ENCODE results near the gene PCDHA10. TPM values are rescaled to one million over a fixed set of nuclear protein-coding genes. Genes with fewer than 3 reads are reported as not detected.

Gene PCDHA10, protein sequence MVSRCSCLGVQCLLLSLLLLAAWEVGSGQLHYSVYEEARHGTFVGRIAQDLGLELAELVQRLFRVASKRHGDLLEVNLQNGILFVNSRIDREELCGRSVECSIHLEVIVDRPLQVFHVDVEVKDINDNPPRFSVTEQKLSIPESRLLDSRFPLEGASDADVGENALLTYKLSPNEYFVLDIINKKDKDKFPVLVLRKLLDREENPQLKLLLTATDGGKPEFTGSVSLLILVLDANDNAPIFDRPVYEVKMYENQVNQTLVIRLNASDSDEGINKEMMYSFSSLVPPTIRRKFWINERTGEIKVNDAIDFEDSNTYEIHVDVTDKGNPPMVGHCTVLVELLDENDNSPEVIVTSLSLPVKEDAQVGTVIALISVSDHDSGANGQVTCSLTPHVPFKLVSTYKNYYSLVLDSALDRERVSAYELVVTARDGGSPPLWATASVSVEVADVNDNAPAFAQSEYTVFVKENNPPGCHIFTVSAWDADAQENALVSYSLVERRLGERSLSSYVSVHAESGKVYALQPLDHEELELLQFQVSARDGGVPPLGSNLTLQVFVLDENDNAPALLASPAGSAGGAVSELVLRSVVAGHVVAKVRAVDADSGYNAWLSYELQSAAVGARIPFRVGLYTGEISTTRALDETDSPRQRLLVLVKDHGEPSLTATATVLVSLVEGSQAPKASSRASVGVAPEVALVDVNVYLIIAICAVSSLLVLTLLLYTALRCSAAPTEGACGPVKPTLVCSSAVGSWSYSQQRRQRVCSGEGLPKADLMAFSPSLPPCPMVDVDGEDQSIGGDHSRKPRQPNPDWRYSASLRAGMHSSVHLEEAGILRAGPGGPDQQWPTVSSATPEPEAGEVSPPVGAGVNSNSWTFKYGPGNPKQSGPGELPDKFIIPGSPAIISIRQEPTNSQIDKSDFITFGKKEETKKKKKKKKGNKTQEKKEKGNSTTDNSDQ
- under 0.01 and 0.26 TPM in 2 replicates for total RNA-seq

DNA sequence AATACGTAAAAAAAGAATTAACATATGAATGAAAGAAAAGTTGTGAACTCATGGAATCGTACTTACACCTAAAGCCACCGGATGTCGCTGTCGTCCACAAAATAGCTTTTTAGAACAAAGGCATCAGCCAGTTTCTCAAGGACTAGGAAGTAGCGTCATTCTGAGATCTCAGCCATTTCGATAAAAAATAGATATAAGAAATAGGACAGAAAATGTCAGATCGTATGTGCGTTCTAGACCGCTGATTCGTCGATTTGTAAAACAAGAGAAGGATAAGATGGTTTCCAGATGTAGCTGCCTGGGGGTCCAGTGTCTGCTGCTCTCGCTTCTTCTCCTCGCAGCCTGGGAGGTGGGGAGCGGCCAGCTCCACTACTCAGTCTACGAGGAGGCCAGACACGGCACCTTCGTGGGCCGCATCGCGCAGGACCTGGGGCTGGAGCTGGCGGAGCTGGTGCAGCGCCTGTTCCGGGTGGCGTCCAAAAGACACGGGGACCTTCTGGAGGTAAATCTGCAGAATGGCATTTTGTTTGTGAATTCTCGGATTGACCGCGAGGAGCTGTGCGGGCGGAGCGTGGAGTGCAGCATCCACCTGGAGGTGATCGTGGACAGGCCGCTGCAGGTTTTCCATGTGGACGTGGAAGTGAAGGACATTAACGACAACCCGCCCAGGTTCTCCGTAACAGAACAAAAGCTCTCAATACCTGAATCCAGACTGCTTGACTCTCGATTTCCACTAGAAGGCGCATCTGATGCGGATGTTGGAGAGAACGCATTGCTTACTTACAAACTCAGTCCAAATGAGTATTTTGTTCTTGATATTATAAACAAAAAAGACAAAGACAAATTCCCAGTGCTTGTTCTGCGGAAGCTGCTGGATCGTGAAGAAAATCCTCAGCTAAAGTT lies at the start of gene PCDHA10:
Gene PCDHA10, plus strand, starts transcription at position 126 of the 903 bp plus-strand sequence. Its CDS starts 152 bp downstream, at position 278.

DNA sequence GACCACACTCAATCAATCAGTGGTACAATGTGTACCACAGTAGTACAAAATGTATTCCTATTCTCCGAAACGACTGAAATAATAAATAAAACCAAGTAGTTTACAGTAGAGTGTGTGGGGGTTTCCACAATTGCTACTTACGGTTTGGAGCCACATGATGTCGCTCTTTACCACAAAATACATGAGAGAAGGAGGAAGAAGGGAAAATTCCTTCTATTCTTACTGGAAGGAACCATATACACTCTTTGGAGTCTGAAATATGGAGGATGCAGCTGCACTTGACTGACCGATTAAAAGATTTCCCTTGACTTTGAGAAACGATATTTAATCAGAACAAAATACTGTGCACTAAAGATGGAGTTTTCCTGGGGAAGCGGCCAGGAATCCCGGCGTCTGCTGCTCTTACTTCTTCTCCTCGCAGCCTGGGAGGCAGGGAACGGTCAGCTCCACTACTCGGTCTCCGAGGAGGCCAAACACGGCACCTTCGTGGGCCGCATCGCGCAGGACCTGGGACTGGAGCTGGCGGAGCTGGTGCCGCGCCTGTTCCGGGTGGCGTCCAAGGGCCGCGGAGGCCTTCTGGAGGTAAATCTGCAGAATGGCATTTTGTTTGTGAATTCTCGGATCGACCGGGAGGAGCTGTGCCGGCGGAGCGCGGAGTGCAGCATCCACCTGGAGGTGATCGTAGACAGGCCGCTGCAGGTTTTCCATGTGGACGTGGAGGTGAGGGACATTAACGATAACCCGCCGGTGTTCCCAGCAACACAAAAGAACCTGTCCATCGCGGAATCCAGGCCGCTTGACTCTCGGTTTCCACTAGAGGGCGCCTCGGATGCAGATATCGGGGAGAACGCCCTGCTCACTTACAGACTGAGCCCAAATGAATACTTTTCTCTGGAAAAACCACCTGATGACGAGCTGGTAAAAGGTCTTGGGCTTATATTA lies 48.6 kb upstream of the PCDHA10 start, which contains the start of gene PCDHA4:
Gene PCDHA4, plus strand, starts transcription at position 235 of the 942 bp plus-strand sequence.

DNA sequence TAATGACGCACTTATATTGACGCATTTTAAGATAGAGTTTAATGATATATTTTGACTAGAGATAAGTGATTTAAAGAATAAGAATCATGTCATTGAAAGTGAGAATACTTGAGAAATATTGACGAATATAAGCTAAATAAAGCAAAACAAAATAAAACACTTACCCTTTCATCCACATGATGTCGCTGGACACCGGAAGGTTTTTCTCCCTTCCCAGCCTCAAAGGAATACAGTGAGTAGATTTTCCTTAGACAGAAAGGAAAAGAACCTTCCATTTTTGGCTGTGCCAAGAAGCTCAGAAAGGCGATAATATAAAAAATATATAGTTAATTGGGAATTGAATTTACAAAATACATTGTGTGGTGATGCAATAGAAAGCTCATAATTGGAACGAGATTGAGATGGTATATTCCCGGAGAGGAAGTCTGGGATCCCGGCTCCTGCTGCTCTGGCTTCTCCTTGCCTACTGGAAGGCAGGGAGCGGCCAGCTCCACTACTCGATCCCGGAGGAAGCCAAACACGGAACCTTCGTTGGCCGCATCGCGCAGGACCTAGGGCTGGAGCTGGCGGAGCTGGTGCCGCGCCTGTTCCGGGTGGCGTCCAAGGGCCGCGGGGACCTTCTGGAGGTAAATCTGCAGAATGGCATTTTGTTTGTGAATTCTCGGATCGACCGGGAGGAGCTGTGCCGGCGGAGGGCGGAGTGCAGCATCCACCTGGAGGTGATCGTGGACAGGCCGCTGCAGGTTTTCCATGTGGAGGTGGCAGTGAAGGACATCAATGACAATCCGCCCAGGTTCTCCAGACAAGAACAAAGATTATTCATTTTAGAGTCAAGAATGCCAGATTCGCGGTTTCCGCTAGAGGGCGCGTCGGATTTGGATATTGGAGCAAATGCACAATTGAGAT lies 34.1 kb upstream of the PCDHA10 start, which contains the start of gene PCDHA5:
Gene PCDHA5, plus strand, starts transcription at position 239 of the 906 bp plus-strand sequence.

DNA sequence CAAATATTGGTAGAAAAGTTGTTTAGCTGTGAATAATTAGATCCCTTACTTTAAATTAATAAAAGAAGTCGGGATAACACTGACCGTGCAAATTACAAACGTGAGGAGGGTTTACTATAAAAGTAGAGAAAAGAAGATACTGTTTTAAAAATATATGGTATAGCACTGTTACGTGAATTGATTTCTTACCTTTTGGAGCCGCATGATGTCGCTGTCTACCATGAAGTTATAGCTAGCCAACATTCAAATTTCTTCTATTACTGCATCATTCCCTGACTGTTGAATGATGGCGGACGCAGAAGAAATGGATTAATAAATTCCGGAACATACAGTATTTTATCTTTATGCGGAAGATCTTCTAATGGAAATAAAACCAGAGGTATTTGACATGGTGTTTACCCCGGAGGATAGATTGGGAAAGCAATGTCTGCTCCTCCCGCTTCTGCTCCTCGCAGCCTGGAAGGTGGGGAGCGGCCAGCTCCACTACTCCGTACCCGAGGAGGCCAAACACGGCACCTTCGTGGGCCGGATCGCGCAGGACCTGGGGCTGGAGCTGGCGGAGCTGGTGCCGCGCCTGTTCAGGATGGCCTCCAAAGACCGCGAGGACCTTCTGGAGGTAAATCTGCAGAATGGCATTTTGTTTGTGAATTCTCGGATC lies 27.9 kb upstream of the PCDHA10 start, which contains the start of gene PCDHA6:
Gene PCDHA6, plus strand, starts transcription at position 257 of the 658 bp plus-strand sequence. Its CDS starts 132 bp downstream, at position 389.

DNA sequence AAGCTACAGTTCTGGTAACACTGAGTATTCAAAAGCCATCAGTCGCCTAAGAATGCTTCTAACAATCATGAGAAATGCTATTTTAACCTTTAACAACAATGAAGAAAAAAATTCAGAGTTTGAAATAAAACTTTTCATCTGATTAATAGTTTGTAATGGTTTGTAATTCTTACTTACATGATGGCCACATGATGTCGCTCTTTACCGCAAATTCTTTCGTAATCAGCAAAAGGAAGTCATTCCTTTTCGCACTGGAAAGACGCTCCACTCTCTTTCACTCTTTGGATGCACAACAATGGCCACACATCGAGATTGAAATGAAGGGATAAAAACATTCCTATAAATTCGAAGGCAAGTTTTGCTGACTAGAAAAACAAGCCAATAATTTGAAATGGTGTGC lies 21.7 kb upstream of the PCDHA10 start, which contains the start of gene PCDHA7:
Gene PCDHA7, plus strand, starts transcription at position 277 of the 400 bp plus-strand sequence. Its CDS starts 115 bp downstream, at position 392.

DNA sequence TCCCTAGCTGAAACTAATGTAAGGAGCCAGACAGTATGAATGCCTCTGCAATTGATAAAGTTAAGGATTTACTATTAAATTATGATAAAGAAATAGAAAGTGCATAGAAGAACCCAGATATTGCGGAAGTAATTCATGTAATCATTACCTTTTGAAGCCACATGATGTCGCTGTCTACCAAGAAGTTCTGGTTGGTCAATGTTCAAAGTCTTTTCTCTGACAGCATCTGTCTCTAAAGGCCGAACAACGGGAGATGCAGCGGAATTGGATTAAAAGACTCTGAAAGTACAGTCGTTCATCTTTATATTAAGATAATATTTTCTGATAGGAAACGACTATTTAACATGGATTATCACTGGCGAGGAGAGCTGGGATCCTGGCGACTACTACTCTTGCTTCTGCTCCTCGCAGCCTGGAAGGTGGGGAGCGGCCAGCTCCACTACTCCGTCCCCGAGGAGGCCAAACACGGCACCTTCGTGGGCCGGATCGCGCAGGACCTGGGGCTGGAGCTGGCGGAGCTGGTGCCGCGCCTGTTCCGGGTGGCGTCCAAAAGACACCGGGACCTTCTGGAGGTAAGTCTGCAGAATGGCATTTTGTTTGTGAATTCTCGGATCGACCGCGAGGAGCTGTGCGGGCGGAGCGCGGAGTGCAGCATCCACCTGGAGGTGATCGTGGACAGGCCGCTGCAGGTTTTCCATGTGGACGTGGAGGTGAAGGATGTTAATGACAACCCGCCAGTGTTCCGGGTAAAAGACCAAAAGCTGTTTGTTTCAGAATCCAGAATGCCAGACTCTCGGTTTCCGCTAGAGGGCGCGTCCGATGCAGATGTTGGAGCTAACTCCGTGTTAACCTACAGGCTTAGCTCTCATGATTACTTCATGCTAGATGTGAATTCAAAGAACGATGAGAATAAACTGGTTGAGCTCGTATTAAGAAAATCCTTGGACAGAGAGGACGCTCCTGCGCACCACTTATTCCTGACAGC lies 14.4 kb upstream of the PCDHA10 start, which contains the start of gene PCDHA8:
Gene PCDHA8, plus strand, starts transcription at position 210 of the 985 bp plus-strand sequence. Its CDS starts 135 bp downstream, at position 345.

DNA sequence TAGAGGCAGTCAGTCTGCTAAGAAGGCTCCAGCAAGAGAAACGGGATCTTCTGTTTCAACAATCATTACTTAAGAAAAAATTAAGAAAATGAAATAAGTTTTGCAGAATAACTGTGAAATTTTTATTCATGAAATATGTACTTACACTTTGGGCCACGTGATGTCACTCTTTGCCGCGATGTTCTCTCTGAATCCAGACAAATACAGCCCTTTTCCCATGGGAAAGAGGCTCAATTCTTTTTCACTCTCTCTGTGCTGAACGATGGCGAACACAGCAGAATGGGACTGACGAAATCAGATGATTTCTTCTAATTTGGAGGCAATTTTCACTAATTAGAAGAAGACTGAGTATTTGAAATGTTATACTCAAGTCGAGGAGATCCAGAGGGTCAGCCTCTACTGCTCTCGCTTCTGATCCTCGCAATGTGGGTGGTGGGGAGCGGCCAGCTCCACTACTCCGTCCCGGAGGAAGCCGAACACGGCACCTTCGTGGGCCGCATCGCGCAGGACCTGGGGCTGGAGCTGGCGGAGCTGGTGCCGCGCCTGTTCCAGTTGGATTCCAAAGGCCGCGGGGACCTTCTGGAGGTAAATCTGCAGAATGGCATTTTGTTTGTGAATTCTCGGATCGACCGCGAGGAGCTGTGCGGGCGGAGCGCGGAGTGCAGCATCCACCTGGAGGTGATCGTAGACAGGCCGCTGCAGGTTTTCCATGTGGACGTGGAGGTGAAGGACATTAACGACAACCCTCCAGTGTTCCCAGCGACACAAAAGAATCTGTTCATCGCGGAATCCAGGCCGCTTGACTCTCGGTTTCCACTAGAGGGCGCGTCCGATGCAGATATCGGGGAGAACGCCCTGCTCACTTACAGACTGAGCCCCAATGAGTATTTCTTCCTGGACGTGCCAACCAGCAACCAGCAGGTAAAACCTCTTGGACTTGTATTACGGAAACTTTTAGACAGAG lies 7.3 kb upstream of the PCDHA10 start, which contains the start of gene PCDHA9:
Gene PCDHA9, plus strand, starts transcription at position 244 of the 964 bp plus-strand sequence. Its CDS starts 114 bp downstream, at position 358.

DNA sequence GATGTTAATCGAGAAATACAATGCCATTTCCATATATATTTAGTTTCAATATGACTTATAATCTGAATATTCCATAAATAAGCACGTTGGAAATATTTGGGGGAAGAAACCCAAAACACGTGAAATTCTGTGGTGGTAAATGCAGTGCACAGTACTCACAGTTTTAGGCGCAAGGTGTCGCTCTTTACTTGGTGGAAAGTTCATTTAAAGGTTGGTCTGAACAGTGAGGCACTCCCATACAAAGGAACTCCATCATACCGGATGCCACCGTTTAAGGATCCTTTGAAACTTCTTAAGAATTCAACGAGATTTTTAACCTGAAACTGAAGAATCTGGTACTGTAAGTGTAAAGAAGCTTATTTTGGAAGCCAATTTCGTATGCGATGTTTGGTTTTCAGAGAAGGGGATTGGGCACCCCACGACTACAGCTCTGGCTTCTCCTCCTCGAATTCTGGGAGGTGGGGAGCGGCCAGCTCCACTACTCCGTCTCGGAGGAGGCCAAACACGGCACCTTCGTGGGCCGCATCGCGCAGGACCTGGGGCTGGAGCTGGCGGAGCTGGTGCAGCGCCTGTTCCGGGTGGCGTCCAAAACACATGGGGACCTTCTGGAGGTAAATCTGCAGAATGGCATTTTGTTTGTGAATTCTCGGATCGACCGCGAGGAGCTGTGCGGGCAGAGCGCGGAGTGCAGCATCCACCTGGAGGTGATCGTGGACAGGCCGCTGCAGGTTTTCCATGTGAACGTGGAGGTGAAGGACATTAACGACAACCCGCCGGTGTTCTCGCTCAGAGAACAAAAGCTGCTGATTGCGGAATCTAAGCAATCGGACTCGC lies 13.2 kb downstream of the PCDHA10 start, which contains the start of gene PCDHA11:
Gene PCDHA11, plus strand, starts transcription at position 237 of the 834 bp plus-strand sequence. Its CDS starts 147 bp downstream, at position 384.

DNA sequence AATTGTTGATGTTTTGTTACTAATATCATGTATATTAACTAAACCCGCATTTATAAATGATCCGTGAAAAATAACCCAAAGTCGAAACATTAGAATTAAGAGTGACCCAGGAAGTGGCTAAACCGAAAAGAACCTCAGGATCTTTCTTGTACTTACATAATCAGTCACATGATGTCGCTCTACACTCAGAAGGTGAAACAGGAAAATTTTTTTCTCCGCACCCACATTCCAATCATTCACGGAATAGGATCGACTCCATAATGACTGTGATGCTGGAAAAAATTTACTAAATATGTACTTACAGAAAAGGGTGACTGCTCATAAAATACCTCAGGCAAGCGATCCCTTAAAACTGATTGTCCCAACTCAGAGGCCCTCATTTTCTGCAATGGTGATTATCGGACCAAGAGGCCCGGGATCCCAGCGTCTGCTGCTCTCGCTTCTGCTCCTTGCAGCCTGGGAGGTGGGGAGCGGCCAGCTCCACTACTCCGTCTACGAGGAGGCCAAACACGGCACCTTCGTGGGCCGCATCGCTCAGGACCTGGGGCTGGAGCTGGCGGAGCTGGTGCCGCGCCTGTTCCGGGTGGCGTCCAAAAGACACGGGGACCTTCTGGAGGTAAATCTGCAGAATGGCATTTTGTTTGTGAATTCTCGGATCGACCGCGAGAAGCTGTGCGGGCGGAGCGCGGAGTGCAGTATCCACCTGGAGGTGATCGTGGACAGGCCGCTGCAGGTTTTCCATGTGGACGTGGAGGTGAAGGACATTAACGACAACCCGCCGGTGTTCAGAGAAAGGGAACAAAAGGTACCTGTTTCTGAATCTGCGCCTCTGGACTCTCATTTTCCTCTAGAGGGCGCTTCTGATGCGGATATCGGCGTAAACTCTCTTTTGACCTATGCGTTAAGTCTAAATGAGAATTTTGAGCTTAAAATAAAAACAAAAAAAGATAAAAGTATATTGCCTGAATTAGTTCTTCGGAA lies 19.7 kb downstream of the PCDHA10 start, which contains the start of gene PCDHA12:
Gene PCDHA12, plus strand, starts transcription at position 224 of the 981 bp plus-strand sequence. Its CDS starts 165 bp downstream, at position 389.

DNA sequence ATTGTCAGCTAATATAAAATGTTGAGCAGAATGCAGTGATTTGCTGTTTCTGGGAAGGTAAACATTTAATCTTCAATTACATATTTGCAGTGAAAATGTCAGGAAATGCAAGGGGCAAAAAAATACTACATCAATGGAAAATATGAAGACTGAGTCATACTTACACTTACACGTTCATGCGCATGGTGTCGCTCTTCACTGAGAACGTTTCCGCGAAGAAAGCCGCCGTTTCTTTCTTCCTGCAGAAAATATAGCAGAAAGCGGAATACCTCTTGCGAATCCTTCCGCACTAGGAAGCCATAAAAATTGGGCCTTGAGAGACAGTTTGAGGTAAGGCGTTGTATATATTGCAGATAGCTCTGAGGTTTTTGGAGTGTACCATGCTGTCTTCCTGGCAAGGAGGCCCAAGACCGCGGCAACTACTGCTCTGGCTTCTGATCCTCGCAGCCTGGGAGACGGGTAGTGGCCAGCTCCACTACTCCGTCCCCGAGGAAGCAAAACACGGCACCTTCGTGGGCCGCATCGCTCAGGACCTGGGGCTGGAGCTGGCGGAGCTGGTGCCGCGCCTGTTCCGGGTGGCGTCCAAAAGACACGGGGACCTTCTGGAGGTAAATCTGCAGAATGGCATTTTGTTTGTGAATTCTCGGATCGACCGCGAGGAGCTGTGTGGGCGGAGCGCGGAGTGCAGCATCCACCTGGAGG lies 26.3 kb downstream of the PCDHA10 start, which contains the start of gene PCDHA13:
Gene PCDHA13, plus strand, starts transcription at position 236 of the 702 bp plus-strand sequence. Its CDS starts 145 bp downstream, at position 381.

Data from bronchial smooth muscle cell (primary cell).